GM12878 (cell line): ENCODE measurements around the gene JUND. TPM values are rescaled to one million over a fixed set of nuclear protein-coding genes. Genes with fewer than 3 reads are reported as not detected.

Experiments
- ATAC-seq: fragments of 200-7000 bp; cut with Tn5 transposase; 3 replicates; pipeline ENCODE4 v1.9.1; 2020; ENCODE audit warnings: mild to moderate bottlenecking, moderate library complexity
- BruUV-seq: library from RNA; stranded (reverse); fragments of 400-500 nt; replicated peaks from 2 replicates; lab custom pipeline; 2021; lab: Mats Ljungman, UMichigan
- CTCF ChIA-PET: fragments of 300-600 bp; sonication (Branson Sonifier 250); formaldehyde crosslinking; extraction: SDS; loops from one replicate; lab custom pipeline; 2021; ENCODE audit warnings: inconsistent platforms; lab: Yijun Ruan, JAX
- POLR2A ChIA-PET: fragments of 350-600 bp; formaldehyde crosslinking; extraction: SDS; loops from one replicate; lab custom pipeline; 2021; ENCODE audit warnings: inconsistent platforms; lab: Charles Lee
- RAD21 ChIA-PET: fragments of 300-600 bp; sonication (Branson Sonifier 250); formaldehyde crosslinking; loops from one replicate; lab custom pipeline; 2023; ENCODE audit warnings: antibody characterized with exemption; ENCODE audit not compliant: unreplicated experiment; lab: Charles Lee
- SMC1A ChIA-PET: fragments of 300-600 bp; sonication (Branson Sonifier 250); formaldehyde crosslinking; loops from one replicate; lab custom pipeline; 2023; ENCODE audit not compliant: unreplicated experiment, uncharacterized antibody; lab: Charles Lee
- DNase-seq: peaks from one replicate; pipeline ENCODE4 v3.0.0-alpha.2; 2011; ENCODE audit warnings: low read depth, low spot score
- FAIRE-seq: peaks from 3 replicates; lab custom pipeline; 2011; peaks lifted over from hg19 to GRCh38; lab: Jason Lieb, UNC
- H2AFZ ChIP-seq: 2 replicates; pipeline ENCODE4 v1.6.0; 2011; ENCODE audit warnings: low read depth, low read length, control low read depth; ENCODE audit not compliant: control insufficient read depth
- H3K27ac ChIP-seq: 2 replicates; pipeline ENCODE4 v1.5.1; 2011; ENCODE audit warnings: control low read depth; ENCODE audit not compliant: control insufficient read depth, insufficient read depth
- H3K27me3 ChIP-seq, 2 experiments: replicated peaks in 1 of 2; 2 replicates each; pipeline versions ENCODE4 v1.6.0 to v1.6.1; 2011; ENCODE audit warnings: low read length in 1 of 2; ENCODE audit not compliant: control insufficient read depth in 2 of 2, insufficient read depth in 2 of 2
- H3K36me3 ChIP-seq, 2 experiments: 2 replicates each; pipeline ENCODE4 v1.5.1; 2011; ENCODE audit warnings: low read length in 1 of 2; ENCODE audit not compliant: control insufficient read depth in 2 of 2, insufficient read depth in 2 of 2
- H3K4me1 ChIP-seq: 2 replicates; pipeline ENCODE4 v1.6.1; 2011; ENCODE audit warnings: mild to moderate bottlenecking, low read length, moderate library complexity, mixed read lengths; ENCODE audit not compliant: control insufficient read depth, insufficient read depth
- H3K4me2 ChIP-seq: 2 replicates; pipeline ENCODE4 v1.6.0; 2011; ENCODE audit warnings: control low read depth; ENCODE audit not compliant: control insufficient read depth, insufficient read depth
- H3K4me3 ChIP-seq: fragments of 200-600 bp; sonication (generic); 2 replicates; pipeline ENCODE4 v1.5.1; 2016
- H3K79me2 ChIP-seq: 2 replicates; pipeline ENCODE4 v1.6.0; 2011; ENCODE audit warnings: low read length; ENCODE audit not compliant: control insufficient read depth, insufficient read depth
- H3K9ac ChIP-seq: 2 replicates; pipeline ENCODE4 v1.8.0; 2011; ENCODE audit warnings: low read length, control low read depth, mixed read lengths; ENCODE audit not compliant: control insufficient read depth, insufficient read depth
- H3K9me3 ChIP-seq: replicated peaks from 3 replicates; pipeline ENCODE4 v1.5.1; 2011; ENCODE audit warnings: mild to moderate bottlenecking, low read length; ENCODE audit not compliant: control insufficient read depth, insufficient read depth
- H4K20me1 ChIP-seq: 2 replicates; pipeline ENCODE4 v1.6.0; 2011; ENCODE audit not compliant: control insufficient read depth, insufficient read depth
- BCL11A ChIP-seq: IDR thresholded peaks from 2 replicates; pipeline ENCODE4 v1.6.1; 2011; ENCODE audit warnings: low read depth, low read length
- CBX5 ChIP-seq: sonication (generic); IDR thresholded peaks from 2 replicates; pipeline ENCODE4 v1.6.1; 2016; ENCODE audit warnings: low read depth, moderate library complexity, mild to moderate bottlenecking, inconsistent platforms
- CREM ChIP-seq: IDR thresholded peaks from 2 replicates; pipeline ENCODE4 v1.6.1; 2014; ENCODE audit warnings: antibody characterized with exemption, low read depth
- E4F1 ChIP-seq: fragments of 450-650 bp; IDR thresholded peaks from 2 replicates; pipeline ENCODE4 v1.6.1; 2018; ENCODE audit warnings: borderline replicate concordance, mild to moderate bottlenecking; ENCODE audit not compliant: partially characterized antibody
- ELK1 ChIP-seq: IDR thresholded peaks from 2 replicates; pipeline ENCODE4 v1.6.1; 2012; ENCODE audit warnings: low read depth, low read length, improper control_type of control experiment
- EZH2 ChIP-seq: IDR thresholded peaks from 2 replicates; pipeline ENCODE4 v1.6.1; 2012; ENCODE audit warnings: low read depth, mild to moderate bottlenecking, control low read depth, inconsistent platforms, low read length, borderline replicate concordance; ENCODE audit not compliant: control insufficient read depth
- FOXM1 ChIP-seq: IDR thresholded peaks from 2 replicates; pipeline ENCODE4 v1.6.1; 2012; ENCODE audit warnings: low read depth, mild to moderate bottlenecking, inconsistent platforms, low read length, moderate library complexity
- HDAC6 ChIP-seq: fragments of 200-600 bp; sonication (generic); IDR thresholded peaks from one replicate; pipeline ENCODE4 v1.8.0; 2017; ENCODE audit warnings: antibody characterized with exemption; ENCODE audit not compliant: unreplicated experiment
- MTA2 ChIP-seq: fragments of 450-650 bp; IDR thresholded peaks from 2 replicates; pipeline ENCODE4 v1.6.1; 2016; ENCODE audit warnings: low read depth, mild to moderate bottlenecking, moderate library complexity
- POLR2A ChIP-seq: IDR thresholded peaks from 2 replicates; pipeline ENCODE4 v1.6.1; 2011; ENCODE audit warnings: low read depth, mild to moderate bottlenecking, low read length
- SMAD1 ChIP-seq: fragments of 450-650 bp; IDR thresholded peaks from 2 replicates; pipeline ENCODE4 v1.6.1; 2018; ENCODE audit warnings: mild to moderate bottlenecking, low read depth; ENCODE audit not compliant: partially characterized antibody
- SMC3 ChIP-seq: IDR thresholded peaks from 2 replicates; pipeline ENCODE4 v1.6.1; 2011; ENCODE audit warnings: low read length, improper control_type of control experiment, borderline replicate concordance
- STAT1 ChIP-seq: fragments of 450-650 bp; conservative IDR thresholded peaks from 2 replicates; pipeline ENCODE4 v1.6.1; 2014; ENCODE audit warnings: antibody characterized with exemption, mild to moderate bottlenecking
- ZNF24 ChIP-seq: fragments of 450-650 bp; IDR thresholded peaks from 2 replicates; pipeline ENCODE4 v1.6.1; 2017; ENCODE audit warnings: antibody characterized with exemption, mild to moderate bottlenecking
- ZNF622 ChIP-seq: fragments of 450-650 bp; IDR thresholded peaks from 2 replicates; pipeline ENCODE4 v1.6.1; 2017; ENCODE audit warnings: mild to moderate bottlenecking, inconsistent platforms
- ZNF687 ChIP-seq: fragments of 450-650 bp; IDR thresholded peaks from 2 replicates; pipeline ENCODE4 v1.6.1; 2017; ENCODE audit warnings: mild to moderate bottlenecking, moderate library complexity
- WGBS: methylation state at CpG from one replicate; pipeline ENCODE4 v1.1.6; 2016; ENCODE audit warnings: low lambda C conversion rate; ENCODE audit not compliant: insufficient replicate concordance, insufficient coverage; ENCODE audit errors: missing lambda C conversion rate; 5-methylcytosine and 5-hydroxymethylcytosine counted together
- in situ Hi-C: fragments of 300-500 bp; cut with MboI; formaldehyde crosslinking; loops from 9 replicates; pipeline ENCODE4 v1.14.3; 2018; ENCODE audit warnings: mixed read lengths
- intact Hi-C: fragments of 100-400 bp; cut with micrococcal nuclease; formaldehyde crosslinking; loops from one replicate; pipeline ENCODE4 v1.14.2; 2022; ENCODE audit not compliant: unreplicated experiment
- polyA plus RNA-seq, 11 experiments: library from polyadenylated mRNA; depleted of rRNA in 4 of 11; unstranded in 6 of 11; stranded (reverse) in 5 of 11; fragments of >200 nt; fragmentation: Nextera tagmentation in 4 of 11; fragmentation: Illumina TruSeq in 1 of 11; extraction: Ambion mirVana in 4 of 11; extraction: Trizol in 1 of 11; gene quantifications; 1 replicate in 1 of 11; 2 replicates in 10 of 11; pipeline versions ENCODE4 v1.2.1 to v1.2.3, GENCODE V29; 2011 to 2016; ENCODE audit warnings: inconsistent platforms in 2 of 11, missing spikeins in 2 of 11, low read depth in 1 of 11
- total RNA-seq, 4 experiments: library from RNA; depleted of rRNA in 3 of 4; stranded (reverse); fragments of >200 nt in 3 of 4; fragmentation: Illumina TruSeq in 1 of 4; extraction: Trizol in 1 of 4; gene quantifications; 2 replicates each; pipeline versions ENCODE4 v1.2.1 to v1.2.3, GENCODE V29; 2013 to 2021

The JUND gene
- total and polyA plus RNA-seq, 10 of the 15 experiments (the other 5 are each of a cell fraction or from before 2014, with no cell fraction given), result 7.4 to 164 (median 18.8) TPM

- 96% methylated on average over 21 of the region's 21 CpGs for WGBS
- Histone ChIP-seq H3K4me3 (no peak overlapping the region), H3K9ac (no peak overlapping the region), H4K20me1 (no peaks in the 10 kb centered on the region), H3K9me3 (no peaks in the 10 kb centered on the region), H3K36me3 (no peaks in the 10 kb centered on the region), H3K27ac (no peak overlapping the region), H3K4me1 (peaks cover 45% of the 10 kb centered on the region), H3K27me3 (no peaks in the 10 kb centered on the region), H2AFZ (no peak overlapping the region), H3K4me2 (no peak overlapping the region), H3K79me2 (peaks cover 8% of the 10 kb centered on the region)
- CTCF ChIA-PET, result no interaction called here
- FAIRE-seq (no peak), ATAC-seq (no peak), DNase-seq (no peak)
- BruUV-seq, result no TSS peak
- in situ Hi-C loops (no loop called here), intact Hi-C loops (no loop called here)
- RAD21 ChIA-PET, result interaction anchor here (1.5 kb wide), 1 partner anchor 18 kb away, joined by 4 read pairs; no protein-coding TSS in a partner anchor
- POLR2A ChIA-PET, result interaction anchor here (1.1 to 1.4 kb wide), 2 partner anchors 18 to 36 kb away, joined by 3 read pairs; partner anchors contain the start of gene LSM4
- SMC1A ChIA-PET, result no interaction called here
- TF ChIP-seq E4F1 (no peak), MTA2 (no peak), ELK1 (no peak), SMC3 (no peak), HDAC6 (no peak), FOXM1 (no peak), SMAD1 (no peak), CBX5 (no peak), CREM (no peak), ZNF24 (no peak), STAT1 (no peak), ZNF687 (no peak), ZNF622 (no peak), BCL11A (no peak), POLR2A (no peak), EZH2 (no peak)
These were observed 5.7 kb upstream of the JUND start for GRCh38 chr19:18286973-18287635.
